ENCODE data around the gene RPLP2. TPM values are rescaled to one million over a fixed set of nuclear protein-coding genes. Genes with fewer than 3 reads are reported as not detected.

Gene RPLP2
- total and polyA plus RNA-seq, 2 donors (not counting 1 experiment from before 2014, with no cell fraction given): 525 to 3,947 TPM

GRCh38 chr11:855330-855674 is 45.5 kb downstream of the RPLP2 start:
- intact Hi-C loops (cut with micrococcal nuclease): no loop called here
- H3K4me3 Mint-ChIP-seq: no peak overlapping the region

GRCh38 chr11:855796-856195 is 46.0 kb downstream of the RPLP2 start:
- Histone ChIP-seq H3K36me3 (replicated peaks in 1 of 2; ENCODE audit: control extremely low read depth in 1 of 2, control insufficient read depth in 1 of 2, extremely low read depth in 1 of 2, insufficient read depth in 2 of 2, low read length in 1 of 2) (no peaks in the 10 kb centered on the region), H2AFZ (ENCODE audit: insufficient read depth, low read depth, low read length, poor library complexity, severe bottlenecking) (no peak overlapping the region), H3K79me2 (ENCODE audit: control insufficient read depth, insufficient read depth, low read length) (no peaks in the 10 kb centered on the region), H3K27me3 (replicated peaks in 1 of 4; ENCODE audit: control extremely low read depth in 1 of 4, control insufficient read depth in 3 of 4, insufficient read depth in 4 of 4, low read length in 3 of 4) (no peaks in the 10 kb centered on the region), H3K4me2 (replicated peaks; ENCODE audit: low read depth, low read length, poor library complexity, severe bottlenecking) (no peak overlapping the region), H3K4me1 (ENCODE audit: control insufficient read depth in 2 of 2, insufficient read depth in 2 of 2, low read length in 2 of 2) (no peaks in the 10 kb centered on the region), H3K9ac (ENCODE audit: low read length) (no peak overlapping the region), H3K4me3 (ENCODE audit: control extremely low read depth in 1 of 5, extremely low read depth in 1 of 5, insufficient read depth in 1 of 5, low read depth in 2 of 5, low read length in 4 of 5) (no peak overlapping the region), H4K20me1 (ENCODE audit: control insufficient read depth, insufficient read depth, low read length, poor library complexity, severe bottlenecking) (no peaks in the 10 kb centered on the region), H3K27ac (ENCODE audit: low read length in 2 of 2) (no peak overlapping the region), H3K9me3 (ENCODE audit: control extremely low read depth in 1 of 3, control insufficient read depth in 2 of 3, insufficient read depth in 1 of 3, low read length in 2 of 3) (no peaks in the 10 kb centered on the region)
- ChIA-PET POLR2A (no interaction called here), CTCF (no interaction called here)
- Mint-ChIP-seq H3K27me3 (peaks cover 3% of the 10 kb centered on the region), H3K27ac (no peak overlapping the region), H3K4me1 (no peaks in the 10 kb centered on the region), H3K4me3 (no peak overlapping the region), H3K9me3 (ENCODE audit: insufficient read depth) (no peaks in the 10 kb centered on the region)
- intact Hi-C loops (cut with micrococcal nuclease): no loop called here
- TF ChIP-seq EZH2 (IDR thresholded peaks at IDR 0.05; ENCODE audit: borderline replicate concordance, insufficient read depth, low read depth, low read length, poor library complexity, severe bottlenecking) (no peak), CTCF (IDR thresholded peaks at IDR 0.05) (no peak)
- DNase-seq: no peak
- ATAC-seq (ENCODE audit: low read depth): no peak
- WGBS (ENCODE audit: insufficient coverage): 92% methylated on average over 12 of the region's 12 CpGs

More at GRCh38 chr11:855330-855674, 45.5 kb downstream of the RPLP2 start:
- no peaks in the 10 kb centered on the region for H3K9me3 ChIP-seq (ENCODE audit: control extremely low read depth in 1 of 3, control insufficient read depth in 2 of 3, insufficient read depth in 1 of 3, low read length in 2 of 3)
- no peak overlapping the region for H3K27ac Mint-ChIP-seq
- no peak overlapping the region for H2AFZ ChIP-seq (ENCODE audit: insufficient read depth, low read depth, low read length, poor library complexity, severe bottlenecking)
- H3K4me1 ChIP-seq (ENCODE audit: control insufficient read depth in 2 of 2, insufficient read depth in 2 of 2, low read length in 2 of 2): no peaks in the 10 kb centered on the region
- no peaks in the 10 kb centered on the region for H3K36me3 ChIP-seq (replicated peaks in 1 of 2; ENCODE audit: control extremely low read depth in 1 of 2, control insufficient read depth in 1 of 2, extremely low read depth in 1 of 2, insufficient read depth in 2 of 2, low read length in 1 of 2)
- no peak overlapping the region for H3K4me2 ChIP-seq (replicated peaks; ENCODE audit: low read depth, low read length, poor library complexity, severe bottlenecking)
- DNase-seq (no peak), ATAC-seq (ENCODE audit: low read depth) (no peak)
- H3K79me2 ChIP-seq (ENCODE audit: control insufficient read depth, insufficient read depth, low read length): no peaks in the 10 kb centered on the region
- H4K20me1 ChIP-seq (ENCODE audit: control insufficient read depth, insufficient read depth, low read length, poor library complexity, severe bottlenecking): no peaks in the 10 kb centered on the region
- TF ChIP-seq CTCF (IDR thresholded peaks at IDR 0.05) (no peak), EZH2 (IDR thresholded peaks at IDR 0.05; ENCODE audit: borderline replicate concordance, insufficient read depth, low read depth, low read length, poor library complexity, severe bottlenecking) (no peak)
- H3K27me3 Mint-ChIP-seq: peaks cover 3% of the 10 kb centered on the region
- no peak overlapping the region for H3K9ac ChIP-seq (ENCODE audit: low read length)
- H3K4me3 ChIP-seq (ENCODE audit: control extremely low read depth in 1 of 5, extremely low read depth in 1 of 5, insufficient read depth in 1 of 5, low read depth in 2 of 5, low read length in 4 of 5): no peak overlapping the region
- no peaks in the 10 kb centered on the region for H3K4me1 Mint-ChIP-seq
- ChIA-PET CTCF (no interaction called here), POLR2A (no interaction called here)
- H3K27me3 ChIP-seq (replicated peaks in 1 of 4; ENCODE audit: control extremely low read depth in 1 of 4, control insufficient read depth in 3 of 4, insufficient read depth in 4 of 4, low read length in 3 of 4): no peaks in the 10 kb centered on the region
- no peaks in the 10 kb centered on the region for H3K9me3 Mint-ChIP-seq (ENCODE audit: insufficient read depth)
- no peak overlapping the region for H3K27ac ChIP-seq (ENCODE audit: low read length in 2 of 2)
- WGBS (ENCODE audit: insufficient coverage): 85% methylated on average over 7 of the region's 7 CpGs
